Measurements from ENCODE around the gene DDX50.
"Not testable (repeated sequence)": the region's sequence is repeated elsewhere in the genome, so short reads cannot be mapped to it uniquely, and the experiment has no call there.

The DDX50 gene

DNA sequence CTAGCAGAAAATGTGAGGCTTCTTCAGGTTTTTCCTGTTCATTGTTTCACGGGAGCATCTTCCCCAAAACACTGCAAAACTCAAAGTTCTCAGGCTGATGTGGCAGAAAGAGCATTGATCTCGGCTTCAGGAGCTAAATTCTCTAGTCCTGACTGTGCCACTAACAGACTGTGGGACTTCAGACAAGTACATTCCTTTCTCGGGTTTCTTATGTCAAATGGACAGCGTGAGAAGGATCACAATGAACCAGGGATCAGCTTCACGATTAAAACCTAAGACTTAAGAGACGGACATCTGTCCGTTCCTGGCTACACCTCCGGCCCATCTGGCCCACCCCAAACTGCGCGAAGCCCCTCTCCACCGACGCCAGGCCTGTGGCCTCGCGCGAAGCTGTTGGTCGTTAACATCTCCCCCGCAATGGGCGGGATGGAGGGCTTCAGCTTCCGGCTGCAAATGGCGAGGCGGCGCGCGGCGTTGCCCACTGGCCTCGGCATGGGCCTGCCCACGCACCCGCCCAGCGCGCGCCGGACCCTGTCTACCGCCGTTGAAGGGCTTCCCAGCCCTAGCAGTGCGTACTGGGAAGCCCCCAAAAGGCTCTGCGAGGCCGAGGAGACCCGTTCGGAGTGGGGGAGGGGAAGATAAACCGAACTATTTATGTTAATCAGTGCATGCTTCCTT lies 549 bp upstream of the DDX50 start:
- no peak for DNase-seq (ENCODE audit: low spot score)

DNA sequence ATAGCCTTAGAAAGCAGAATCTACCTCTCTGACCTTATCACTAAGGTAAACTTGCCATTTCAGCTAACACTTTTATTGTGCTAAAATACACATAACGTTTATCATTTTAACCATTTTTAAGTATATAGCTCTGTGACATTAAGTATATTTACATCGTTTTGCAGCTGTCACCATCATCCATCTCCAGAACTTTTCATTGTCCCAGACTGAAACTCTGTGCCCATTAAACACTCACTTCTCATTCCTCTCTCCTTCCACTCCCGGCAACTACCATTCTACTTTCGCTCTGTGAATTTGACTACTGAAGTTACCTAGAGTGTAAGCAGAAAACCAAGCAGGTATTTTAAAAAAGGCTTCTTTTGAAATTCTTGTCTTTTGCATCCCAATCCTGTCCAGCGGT lies 1.3 kb downstream of the DDX50 start:
- DNase-seq (ENCODE audit: low spot score): no peak

DNA sequence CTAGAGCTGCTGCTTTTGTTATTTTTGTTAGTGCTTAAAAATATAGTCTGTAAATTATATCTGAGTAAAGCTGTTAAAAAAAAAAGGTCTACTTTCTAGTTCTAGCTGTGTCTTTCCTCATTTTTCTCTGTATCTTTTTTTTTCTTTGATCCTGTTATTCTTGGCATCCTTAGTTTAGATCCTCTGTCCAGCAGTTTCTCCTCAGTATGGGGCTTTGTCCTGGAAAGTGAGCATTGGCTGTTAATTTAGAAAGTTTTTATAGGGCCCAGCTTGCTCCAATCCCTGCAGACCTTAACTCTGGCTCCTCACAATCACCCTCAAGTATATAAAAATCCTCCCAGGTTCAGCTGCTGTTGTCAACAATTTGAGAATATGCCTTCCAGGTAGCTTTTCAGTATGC lies 23.5 kb downstream of the DDX50 start:
- DNase-seq (ENCODE audit: low spot score): no peak

DNA sequence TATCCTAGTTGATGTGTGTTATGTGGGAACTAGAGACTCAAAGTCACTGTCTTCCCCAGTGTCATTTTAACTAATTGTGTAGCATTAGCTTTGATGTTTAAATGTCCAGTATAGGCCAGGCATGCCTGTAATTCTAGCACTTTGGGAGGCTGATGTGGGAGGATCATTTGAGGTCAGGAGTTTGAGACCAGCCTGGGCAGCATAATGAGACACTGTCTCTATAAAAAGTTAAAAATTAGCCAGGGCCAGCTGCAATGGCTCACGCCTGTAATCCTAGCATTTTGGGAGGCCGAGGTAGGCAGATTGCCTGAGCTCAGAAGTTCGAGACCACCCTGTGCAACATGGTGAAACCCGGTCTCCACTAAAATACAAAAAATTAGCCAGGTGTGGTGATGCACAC lies 24.4 kb downstream of the DDX50 start:
- no peak for DNase-seq (ENCODE audit: low spot score)

DNA sequence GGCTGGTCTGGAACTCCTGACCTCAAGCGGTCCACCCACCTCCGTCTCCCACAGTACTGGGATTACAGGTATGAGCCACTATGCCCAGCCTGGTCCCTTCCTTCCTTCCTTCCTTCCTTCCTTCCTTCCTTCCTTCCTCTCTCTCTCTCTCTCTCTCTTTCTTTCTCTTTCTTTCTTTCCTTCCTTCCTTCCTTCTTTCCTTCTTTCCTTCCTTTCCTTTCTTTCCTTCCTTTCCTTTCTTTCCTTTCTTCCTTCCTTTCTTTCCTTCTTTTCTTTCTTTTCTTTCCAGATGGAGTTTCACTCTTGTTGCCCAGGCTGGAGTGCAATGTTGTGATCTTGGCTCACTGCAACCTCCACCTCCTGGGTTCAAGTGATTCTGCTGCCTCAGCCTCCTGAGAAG lies 28.0 kb downstream of the DDX50 start:
- DNase-seq (ENCODE audit: low spot score): not testable (repeated sequence)

DNA sequence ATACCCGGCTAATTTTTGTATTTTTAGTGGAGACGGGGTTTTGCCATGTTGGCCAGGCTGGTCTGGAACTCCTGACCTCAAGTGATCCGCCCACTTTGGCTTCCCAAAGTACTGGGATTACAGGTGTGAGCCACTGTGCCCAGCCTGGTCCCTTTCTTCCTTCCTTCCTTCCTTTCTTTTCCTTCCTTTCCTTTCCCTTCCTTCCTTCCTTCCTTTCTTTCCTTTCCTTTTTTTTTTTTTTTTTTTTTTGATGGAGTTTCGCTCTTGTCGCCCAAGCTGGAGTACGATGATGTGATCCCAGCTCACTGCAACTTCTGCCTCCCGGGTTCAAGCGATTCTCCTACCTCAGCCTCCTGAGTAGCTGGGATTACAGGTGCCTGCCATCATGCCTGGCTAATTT lies 28.8 kb downstream of the DDX50 start:
- DNase-seq (ENCODE audit: low spot score): not testable (repeated sequence)

DNA sequence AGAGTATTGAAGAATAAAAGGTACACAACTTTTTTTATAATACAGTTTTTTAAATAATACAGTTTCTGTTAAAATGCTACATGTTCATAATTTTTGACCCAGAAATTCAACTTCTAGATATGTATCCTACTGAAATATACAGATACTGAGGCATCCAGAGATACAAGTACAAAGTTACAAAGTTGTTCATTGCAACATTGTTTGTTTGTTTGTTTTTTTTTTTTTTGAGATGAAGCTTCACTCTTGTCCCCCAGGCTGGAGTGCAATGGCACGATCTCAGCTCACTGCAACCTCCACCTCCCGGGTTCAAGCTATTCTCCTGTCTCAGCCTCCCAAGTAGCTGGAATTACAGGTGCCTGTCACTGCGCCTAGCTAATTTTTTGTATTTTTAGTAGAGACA lies 31.7 kb downstream of the DDX50 start:
- not testable (repeated sequence) for DNase-seq (ENCODE audit: low spot score)

DNA sequence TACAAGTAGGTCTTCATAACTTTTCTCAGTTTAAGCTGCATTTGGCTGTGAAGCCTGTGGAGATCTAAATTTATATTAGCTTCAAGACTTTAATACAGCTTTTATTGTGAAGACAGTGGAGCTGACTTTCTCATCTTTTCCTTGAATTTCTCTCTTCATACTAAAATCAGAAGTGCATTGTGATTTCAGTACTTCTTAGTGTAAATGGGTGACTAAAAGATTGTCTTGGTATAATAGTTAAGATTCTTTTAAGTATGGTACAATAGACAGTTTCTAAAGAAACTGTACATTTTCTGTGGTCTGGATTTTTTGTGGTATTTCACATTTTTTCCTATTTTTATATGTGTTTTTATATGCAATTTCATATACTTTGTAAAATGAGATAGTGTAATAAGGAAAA lies 33.9 kb downstream of the DDX50 start:
- DNase-seq (ENCODE audit: low spot score): no peak

DNA sequence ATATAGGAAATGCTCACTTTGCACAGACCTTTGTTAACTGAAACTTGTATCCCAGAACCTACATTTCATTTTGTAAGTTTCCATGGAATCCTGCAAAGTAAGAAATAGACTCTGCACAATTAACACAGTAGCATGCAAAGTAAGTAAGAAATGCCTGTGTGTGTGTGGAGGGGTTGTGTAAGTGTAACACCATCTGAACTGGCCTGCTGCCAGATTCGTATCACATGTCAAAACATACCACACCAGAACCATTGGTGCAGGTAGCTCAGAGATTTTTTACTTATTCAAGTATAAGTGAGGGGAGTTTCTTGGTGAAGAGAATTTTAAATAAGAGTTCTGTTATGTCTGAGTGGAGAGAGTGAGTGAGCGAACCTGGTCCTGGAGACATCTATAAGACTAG lies 37.0 kb downstream of the DDX50 start:
- DNase-seq (ENCODE audit: low spot score): no peak

DNA sequence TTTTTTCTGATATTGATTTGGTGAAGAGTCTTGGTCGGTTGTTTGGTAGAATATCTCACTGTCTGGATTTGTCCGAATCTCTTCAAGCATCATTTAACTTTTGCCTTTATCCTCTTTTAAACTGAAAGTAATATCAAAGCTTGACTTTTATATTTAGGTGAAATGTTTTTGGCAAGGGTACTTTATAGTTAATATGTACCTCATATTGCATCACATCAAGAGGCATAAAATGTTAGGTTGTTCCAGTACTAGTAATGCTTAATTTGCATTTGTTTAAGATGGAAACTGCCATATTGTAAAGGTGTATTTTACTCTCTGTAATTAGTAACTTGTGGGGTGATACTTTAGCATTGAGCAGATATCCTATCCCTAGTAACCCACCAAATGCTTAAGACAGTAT lies 37.8 kb downstream of the DDX50 start:
- DNase-seq (ENCODE audit: low spot score): no peak

DNA sequence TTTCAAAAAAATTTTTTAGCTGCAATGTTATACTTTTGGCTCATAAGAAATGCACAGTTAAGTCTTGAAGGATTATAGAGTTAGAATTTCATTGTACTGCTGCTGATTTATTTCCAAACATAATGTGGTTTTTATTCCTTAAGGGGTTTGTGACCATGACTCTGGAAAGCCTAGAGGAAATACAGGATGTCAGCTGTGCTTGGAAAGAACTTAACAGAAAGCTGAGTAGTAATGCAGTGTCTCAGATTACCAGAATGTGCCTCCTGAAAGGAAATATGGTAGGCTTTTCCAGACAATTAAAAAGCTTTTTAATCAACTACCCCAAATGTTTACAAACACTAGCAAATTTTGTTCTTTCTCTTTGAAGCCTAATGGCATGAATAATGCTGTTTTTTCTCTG lies 39.8 kb downstream of the DDX50 start:
- not testable (repeated sequence) for DNase-seq (ENCODE audit: low spot score)

DNA sequence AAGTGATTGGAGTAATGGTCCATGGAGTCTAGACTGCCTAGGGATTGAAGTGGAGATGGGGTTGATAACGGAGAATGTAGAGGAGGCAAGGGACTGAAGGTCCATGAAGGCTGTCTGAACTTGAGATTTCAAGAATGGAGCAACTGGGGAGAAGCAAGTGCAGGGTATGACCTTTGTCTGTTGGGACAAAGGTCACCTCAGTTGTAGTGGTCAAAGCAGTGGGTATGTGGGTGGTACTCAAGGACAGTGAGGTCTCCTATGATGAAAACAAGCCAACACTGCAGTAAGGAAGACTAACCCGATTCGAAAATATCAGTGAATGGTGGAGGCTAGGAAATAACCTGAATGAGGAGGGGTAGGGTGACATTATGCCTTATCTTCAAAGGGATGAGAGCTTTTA lies 49.5 kb downstream of the DDX50 start:
- no peak for DNase-seq (ENCODE audit: low spot score)

DNA sequence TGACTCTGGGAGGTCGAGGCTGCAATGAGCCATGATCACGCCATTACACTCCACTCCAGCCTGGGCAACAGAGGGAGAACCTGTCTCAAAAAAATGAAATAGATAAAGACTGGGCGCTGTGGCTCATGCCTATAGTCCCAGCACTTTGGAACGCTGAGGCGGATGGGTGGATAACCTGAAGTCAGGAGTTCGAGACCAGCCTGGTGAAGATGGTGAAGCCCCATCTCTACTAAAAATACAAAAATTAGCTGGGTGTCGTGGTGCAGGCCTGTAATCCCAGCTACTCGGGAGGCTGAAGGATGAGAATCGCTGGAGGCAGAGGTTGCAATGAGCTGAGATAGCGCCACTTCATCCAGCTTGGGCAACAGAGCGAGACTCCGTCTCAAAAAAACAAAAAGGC lies 53.8 kb downstream of the DDX50 start:
- DNase-seq (ENCODE audit: low spot score): no peak

DNA sequence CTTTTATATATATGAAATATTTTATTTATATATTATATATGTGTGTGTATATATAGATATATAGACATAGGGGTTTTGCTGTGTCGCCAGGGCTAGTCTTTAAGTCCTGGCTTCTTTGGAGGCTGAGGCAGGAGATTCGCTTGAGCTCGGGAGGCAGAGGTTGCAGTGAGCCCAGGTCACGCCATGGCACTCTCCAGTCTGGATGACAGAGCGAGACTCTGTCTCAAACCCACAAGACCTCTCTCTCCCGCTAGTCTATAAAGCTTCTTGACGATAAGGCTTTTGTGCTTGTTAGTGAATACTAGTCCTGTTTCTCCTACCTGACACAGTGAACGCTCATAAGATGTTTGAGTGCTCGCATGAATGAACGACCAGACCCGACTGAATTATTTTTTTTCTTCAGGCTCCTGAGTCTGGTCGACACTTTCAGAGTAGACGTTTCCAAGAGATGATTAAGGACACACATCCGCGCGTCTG lies 54.3 kb downstream of the DDX50 start:
- DNase-seq (ENCODE audit: low spot score): no peak

DNA sequence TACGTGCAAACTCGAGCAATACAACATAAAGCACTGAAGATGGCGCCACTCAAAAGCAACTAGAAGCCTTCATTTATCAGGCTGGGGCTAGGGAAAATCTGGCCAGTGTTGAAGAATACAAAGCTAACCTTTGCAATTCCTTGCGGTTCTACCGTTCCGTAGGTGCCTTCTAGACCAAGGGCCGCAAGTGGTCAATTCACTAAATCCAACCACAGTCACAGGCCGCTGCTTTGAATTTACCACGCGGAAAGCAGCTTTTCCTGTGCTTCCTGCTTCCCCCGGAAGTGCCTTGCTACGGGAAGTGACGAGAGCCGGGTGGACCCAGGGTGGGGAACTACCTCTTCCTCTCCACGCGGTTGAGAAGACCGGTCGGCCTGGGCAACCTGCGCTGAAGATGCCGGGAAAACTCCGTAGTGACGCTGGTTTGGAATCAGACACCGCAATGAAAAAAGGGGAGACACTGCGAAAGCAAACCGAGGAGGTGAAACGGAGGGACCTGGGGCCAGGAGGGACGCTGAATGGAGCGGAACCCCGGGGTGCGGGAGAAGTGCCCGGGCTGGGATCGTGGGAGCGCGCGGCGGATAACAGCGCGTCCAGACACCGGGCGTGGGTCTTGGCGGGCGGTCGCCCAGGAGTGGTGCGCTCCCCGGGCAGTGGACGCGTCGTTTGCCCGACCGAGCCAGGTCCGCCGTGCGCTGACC lies 54.9 kb downstream of the DDX50 start, which contains the start of gene DDX21:
TSS of gene DDX21 (plus strand) at position 339 of the 701 bp plus-strand sequence. CDS start at position 395, 56 bp downstream.
- DNase-seq (ENCODE audit: low spot score): peak; percentile 87

DNA sequence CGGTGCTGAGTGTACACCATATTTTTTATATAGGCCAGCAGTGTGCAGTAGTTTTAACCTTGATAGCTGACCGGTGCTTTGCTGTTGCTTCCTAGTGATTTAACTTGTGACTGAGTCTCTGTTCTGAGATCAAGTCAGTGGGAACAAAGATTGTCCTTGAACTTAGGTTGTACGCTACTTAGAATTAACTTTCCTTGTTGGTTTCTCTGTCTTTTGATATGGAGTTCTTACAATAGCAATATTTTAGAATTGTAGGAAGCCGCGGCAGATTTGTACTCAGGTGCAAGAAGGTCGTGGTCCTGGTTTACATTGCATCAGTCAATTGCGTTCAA lies 56.1 kb downstream of the DDX50 start:
- no peak for DNase-seq (ENCODE audit: low spot score)

DNA sequence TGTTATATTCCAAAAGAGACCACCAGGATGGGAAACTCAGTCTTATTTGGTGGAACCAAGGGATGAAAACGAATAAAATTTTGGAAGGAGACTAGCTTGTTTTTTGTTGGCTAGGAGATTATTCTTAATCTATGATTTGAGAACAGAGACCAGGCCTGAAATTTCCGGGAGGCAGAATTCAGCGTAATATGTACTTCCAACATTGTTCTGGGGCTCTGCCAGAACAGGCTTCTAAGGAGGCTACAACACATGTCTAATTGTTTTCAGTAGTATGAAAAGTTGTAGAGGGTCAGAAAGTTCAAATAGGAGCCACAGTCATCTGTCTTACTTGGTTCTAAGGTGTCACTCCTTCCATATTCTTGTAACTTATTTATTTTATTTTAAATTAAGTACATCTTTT lies 56.5 kb downstream of the DDX50 start:
- DNase-seq (ENCODE audit: low spot score): no peak

DNA sequence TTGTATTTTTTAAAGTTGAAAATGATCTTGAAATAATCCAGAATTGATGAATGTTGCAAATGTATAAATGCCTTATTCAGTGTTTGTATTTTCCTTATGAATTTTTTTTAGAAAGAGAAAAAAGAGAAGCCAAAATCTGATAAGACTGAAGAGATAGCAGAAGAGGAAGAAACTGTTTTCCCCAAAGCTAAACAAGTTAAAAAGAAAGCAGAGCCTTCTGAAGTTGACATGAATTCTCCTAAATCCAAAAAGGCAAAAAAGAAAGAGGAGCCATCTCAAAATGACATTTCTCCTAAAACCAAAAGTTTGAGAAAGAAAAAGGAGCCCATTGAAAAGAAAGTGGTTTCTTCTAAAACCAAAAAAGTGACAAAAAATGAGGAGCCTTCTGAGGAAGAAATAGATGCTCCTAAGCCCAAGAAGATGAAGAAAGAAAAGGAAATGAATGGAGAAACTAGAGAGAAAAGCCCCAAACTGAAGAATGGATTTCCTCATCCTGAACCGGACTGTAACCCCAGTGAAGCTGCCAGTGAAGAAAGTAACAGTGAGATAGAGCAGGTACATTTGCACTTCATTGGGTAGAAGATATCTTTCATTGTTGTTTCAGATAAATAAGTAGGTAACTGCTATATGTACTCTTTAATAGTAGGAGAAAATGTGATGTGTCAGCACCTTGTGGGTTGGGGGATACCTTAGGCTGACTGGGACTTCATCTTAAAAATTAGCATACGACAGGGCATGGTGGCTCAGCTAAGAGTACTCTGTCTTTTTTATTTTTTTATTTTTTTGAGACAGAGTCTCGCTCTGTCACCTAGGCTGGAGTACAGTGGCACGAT lies 58.8 kb downstream of the DDX50 start:
- no peak for DNase-seq (ENCODE audit: low spot score)

DNA sequence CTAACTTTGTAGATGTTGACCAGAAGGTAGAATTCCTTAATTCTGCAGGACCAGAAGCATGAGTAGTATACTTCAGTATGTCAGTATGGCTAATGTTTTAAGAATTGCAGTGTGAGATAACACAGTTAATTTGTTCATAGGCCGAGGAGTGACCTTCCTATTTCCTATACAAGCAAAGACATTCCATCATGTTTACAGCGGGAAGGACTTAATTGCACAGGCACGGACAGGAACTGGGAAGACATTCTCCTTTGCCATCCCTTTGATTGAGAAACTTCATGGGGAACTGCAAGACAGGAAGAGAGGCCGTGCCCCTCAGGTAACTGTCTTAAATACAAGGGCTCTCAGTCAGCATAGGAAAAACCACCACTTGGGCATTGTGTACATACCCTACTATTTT lies 62.0 kb downstream of the DDX50 start:
- DNase-seq (ENCODE audit: low spot score): no peak

DNA sequence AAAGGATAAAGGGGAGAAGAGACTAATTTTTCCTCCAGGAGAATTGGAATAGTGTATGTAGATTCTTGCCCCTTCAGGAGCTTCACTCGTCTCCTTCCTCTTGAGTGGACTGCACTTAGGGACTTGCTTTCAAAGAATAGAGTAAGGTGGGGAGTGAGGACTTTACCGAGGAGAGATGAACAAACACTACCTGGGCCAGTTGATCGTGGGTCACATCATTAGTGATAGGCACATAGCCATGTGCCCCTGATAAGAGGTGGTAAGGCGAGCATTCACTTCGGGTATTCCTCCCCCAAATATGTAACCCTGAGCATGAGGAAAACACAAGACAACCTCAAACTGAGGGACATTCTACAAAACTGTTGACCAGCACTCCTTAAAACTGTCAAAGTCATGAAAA lies 72.9 kb downstream of the DDX50 start:
- DNase-seq (ENCODE audit: low spot score): no peak

DNA sequence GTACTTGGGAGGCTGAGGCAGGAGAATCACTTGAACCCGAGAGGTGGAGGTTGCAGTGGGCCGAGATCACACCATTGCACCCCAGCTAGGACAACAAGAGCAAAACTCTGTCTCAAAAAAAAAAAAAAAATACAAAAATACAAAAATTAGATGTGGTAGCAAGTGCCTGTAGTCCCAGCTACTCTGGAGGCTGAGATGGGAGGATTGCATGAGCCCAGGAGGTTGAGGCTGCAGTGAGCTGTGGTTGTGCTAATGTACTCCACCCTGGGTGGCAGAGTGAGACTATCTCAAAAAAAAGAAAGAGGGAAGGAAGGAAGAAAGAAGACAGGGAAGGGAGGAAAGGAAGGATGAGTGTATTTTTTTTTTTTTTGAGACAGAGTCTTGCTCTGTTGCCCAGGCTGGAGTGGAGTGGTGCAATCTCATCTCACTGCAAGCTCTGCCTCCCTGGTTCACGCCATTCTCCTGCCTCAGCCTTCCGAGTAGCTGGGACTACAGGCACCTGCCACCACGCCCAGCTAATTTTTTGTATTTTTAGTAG lies 74.9 kb downstream of the DDX50 start:
- DNase-seq (ENCODE audit: low spot score): not testable (repeated sequence)

DNA sequence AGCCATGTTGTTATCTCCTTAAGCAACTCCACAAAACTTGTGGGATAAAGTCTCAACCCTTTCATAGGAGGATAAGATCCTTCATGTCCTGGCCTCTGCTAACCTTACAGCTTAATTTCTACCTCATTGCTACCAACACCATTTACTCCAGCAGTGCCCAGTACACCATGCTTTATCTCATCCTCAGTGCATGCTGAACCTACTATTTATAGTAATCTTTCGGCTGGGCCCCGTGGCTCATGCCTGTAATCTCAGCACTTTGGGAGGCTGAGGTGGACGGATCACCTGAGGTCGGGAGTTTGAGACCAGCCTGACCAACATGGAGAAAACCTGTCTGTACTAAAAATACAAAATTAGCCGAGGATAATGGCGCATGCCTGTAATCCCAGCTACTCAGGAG lies 78.6 kb downstream of the DDX50 start:
- DNase-seq (ENCODE audit: low spot score): not testable (repeated sequence)

DNA sequence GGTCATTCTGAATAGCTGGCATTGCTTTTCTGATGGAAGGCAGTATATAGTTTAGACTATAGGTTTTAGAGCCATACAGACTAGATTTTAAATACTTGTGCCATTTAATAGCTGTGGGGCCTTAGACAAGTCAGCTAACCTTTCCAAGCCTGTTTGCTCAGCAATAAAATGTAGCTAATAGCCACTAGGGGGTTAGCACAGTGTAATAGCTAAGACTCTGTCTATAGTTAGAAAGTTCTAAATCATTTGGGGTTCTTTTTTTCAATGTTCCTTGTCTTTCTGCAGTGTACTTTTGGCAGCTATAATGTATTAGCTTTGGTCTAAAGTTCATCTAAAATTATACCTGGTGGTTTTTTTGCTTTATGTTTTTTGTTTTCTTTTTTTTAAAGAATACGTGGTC lies 80.0 kb downstream of the DDX50 start:
- DNase-seq (ENCODE audit: low spot score): no peak
